HepG2 (cell line): ENCODE results near the gene DCTN3. TPM values are rescaled to one million over a fixed set of nuclear protein-coding genes. Genes with fewer than 3 reads are reported as not detected.
A peak's percentile ranks its signal among the peaks of the same experiment; 100 is the strongest.

ENCODE experiments used
- ARHGAP35 ChIP-seq: sonication (generic); formaldehyde crosslinking; IDR thresholded peaks from 2 replicates; pipeline ENCODE4 v1.9.0; 2022; ENCODE audit warnings: mild to moderate bottlenecking, inconsistent platforms, moderate library complexity, missing genetic modification reagents, borderline replicate concordance
- ATF3 ChIP-seq: sonication (generic); formaldehyde crosslinking; IDR thresholded peaks from 2 replicates; pipeline ENCODE4 v1.4.0; 2020; ENCODE audit warnings: missing genetic modification reagents
- BORCS8-MEF2B ChIP-seq: sonication (generic); formaldehyde crosslinking; IDR thresholded peaks from 2 replicates; pipeline ENCODE4 v1.8.0; 2022; ENCODE audit warnings: mild to moderate bottlenecking, missing genetic modification reagents
- ELF4 ChIP-seq: sonication (generic); formaldehyde crosslinking; IDR thresholded peaks from 2 replicates; pipeline ENCODE4 v1.5.0; 2020; ENCODE audit warnings: missing genetic modification reagents, mild to moderate bottlenecking, moderate library complexity, borderline replicate concordance
- HNRNPLL ChIP-seq: fragments of 200-400 bp; formaldehyde crosslinking; IDR thresholded peaks from 2 replicates; pipeline ENCODE4 v1.6.1; 2017; ENCODE audit warnings: mild to moderate bottlenecking, low read depth, low read length; ENCODE audit not compliant: poor library complexity, severe bottlenecking
- HNRNPUL1 ChIP-seq: fragments of 200-400 bp; formaldehyde crosslinking; IDR thresholded peaks from 2 replicates; pipeline ENCODE4 v1.6.1; 2017; ENCODE audit warnings: low read depth, mild to moderate bottlenecking, low read length, moderate library complexity
- HOXA5 ChIP-seq: sonication (generic); formaldehyde crosslinking; IDR thresholded peaks from 2 replicates; pipeline ENCODE4 v1.4.0; 2020; ENCODE audit warnings: missing genetic modification reagents
- KLF12 ChIP-seq: sonication (generic); formaldehyde crosslinking; IDR thresholded peaks from 2 replicates; pipeline ENCODE4 v1.4.0; 2020; ENCODE audit warnings: missing genetic modification reagents, borderline replicate concordance
- MIXL1 ChIP-seq: IDR thresholded peaks from 2 replicates; pipeline ENCODE4 v1.6.1; 2016
- MLLT10 ChIP-seq: sonication (generic); formaldehyde crosslinking; IDR thresholded peaks from 2 replicates; pipeline ENCODE4 v1.4.0; 2020; ENCODE audit warnings: missing genetic modification reagents
- MTERF4 ChIP-seq: sonication (generic); formaldehyde crosslinking; IDR thresholded peaks from 2 replicates; pipeline ENCODE4 v1.8.0; 2023; ENCODE audit warnings: mild to moderate bottlenecking, missing genetic modification reagents
- POGK ChIP-seq: sonication (generic); formaldehyde crosslinking; conservative IDR thresholded peaks from 2 replicates; pipeline ENCODE4 v1.8.0; 2022; ENCODE audit warnings: mild to moderate bottlenecking, moderate library complexity, missing genetic modification reagents
- PRMT3 ChIP-seq: sonication (generic); formaldehyde crosslinking; IDR thresholded peaks from 2 replicates; pipeline ENCODE4 v1.8.1; 2022; ENCODE audit warnings: low read depth, mild to moderate bottlenecking, moderate library complexity, missing genetic modification reagents, borderline replicate concordance
- REL ChIP-seq: sonication (generic); formaldehyde crosslinking; conservative IDR thresholded peaks from 2 replicates; pipeline ENCODE4 v1.8.0; 2022; ENCODE audit warnings: mild to moderate bottlenecking, missing genetic modification reagents, moderate library complexity
- SPEN ChIP-seq: sonication (generic); formaldehyde crosslinking; IDR thresholded peaks from 2 replicates; pipeline ENCODE4 v1.5.1; 2020; ENCODE audit warnings: low read depth, mild to moderate bottlenecking, missing genetic modification reagents
- ZBTB46 ChIP-seq: sonication (generic); formaldehyde crosslinking; IDR thresholded peaks from 2 replicates; pipeline ENCODE4 v1.4.0; 2020; ENCODE audit warnings: mild to moderate bottlenecking, missing genetic modification reagents, borderline replicate concordance
- ZFX ChIP-seq: sonication (generic); formaldehyde crosslinking; IDR thresholded peaks from 2 replicates; pipeline ENCODE4 v1.4.0; 2020; ENCODE audit warnings: mild to moderate bottlenecking, low read depth, missing genetic modification reagents, moderate library complexity
- ZNF609 ChIP-seq: sonication (generic); formaldehyde crosslinking; IDR thresholded peaks from 2 replicates; pipeline ENCODE4 v1.4.0; 2020; ENCODE audit warnings: mild to moderate bottlenecking, missing genetic modification reagents, borderline replicate concordance
- ZSCAN30 ChIP-seq: sonication (generic); formaldehyde crosslinking; IDR thresholded peaks from 2 replicates; pipeline ENCODE4 v1.5.0; 2020; ENCODE audit warnings: mild to moderate bottlenecking, missing genetic modification reagents
- polyA plus RNA-seq, 8 experiments: library from polyadenylated mRNA; depleted of rRNA in 3 of 8; stranded (reverse) in 7 of 8; unstranded in 1 of 8; fragments of >200 nt; fragmentation: Illumina TruSeq in 4 of 8; extraction: Trizol in 4 of 8; gene quantifications; 2 replicates each; pipeline versions ENCODE4 v1.2.1 to v1.2.3, GENCODE V29; 2011 to 2016; ENCODE audit warnings: low read depth in 4 of 8, missing spikeins in 1 of 8, mixed read lengths in 1 of 8; ENCODE audit not compliant: insufficient read depth in 1 of 8
- total RNA-seq, 5 experiments: library from RNA; depleted of rRNA; stranded (reverse); fragments of >200 nt; fragmentation: Illumina TruSeq; extraction: Trizol; gene quantifications; 2 replicates each; pipeline ENCODE4 v1.2.3, GENCODE V29; 2016; ENCODE audit warnings: low read depth in 1 of 5

DCTN3 gene
- total and polyA plus RNA-seq, 2 of the 13 experiments (the other 11 are each of a cell fraction or from before 2014, with no cell fraction given), result 27.4 to 34.5 TPM

GRCh38 chr9:34651876-34652601 is 31.7 kb upstream of the DCTN3 start, which contains the start of gene IL11RA (continued):
- TF ChIP-seq POGK (no peak), ZNF609 (CRISPR knock-in tag) (peak; percentile 51; the same call in 1 of the 2 replicates), ELF4 (CRISPR knock-in tag) (no peak), ZFX (CRISPR knock-in tag) (peak; percentile 85), ARHGAP35 (CRISPR knock-in tag) (no peak; the same call in 1 of the 2 replicates), MIXL1 (CRISPR knock-in tag) (no peak), HOXA5 (peak; percentile 94), ATF3 (no peak), ZSCAN30 (no peak), MLLT10 (CRISPR knock-in tag) (no peak), ZBTB46 (no peak), KLF12 (no peak), BORCS8-MEF2B (CRISPR knock-in tag) (peak; percentile 27; the same call in 1 of the 2 replicates), HNRNPUL1 (no peak), MTERF4 (no peak; the same call in 1 of the 2 replicates), HNRNPLL (peak; percentile 67), SPEN (peak; percentile 47; the same call in 1 of the 2 replicates), REL (CRISPR knock-in tag) (no peak), PRMT3 (CRISPR knock-in tag) (no peak)
